Measurements from ENCODE around the gene NR2E3.
"Not testable (repeated sequence)": the region's sequence is repeated elsewhere in the genome, so short reads cannot be mapped to it uniquely, and the experiment has no call there.

The NR2E3 gene

GRCh38 chr15:71820127-71820526 is 9.8 kb downstream of the NR2E3 start:
- no peak for FAIRE-seq

- FAIRE-seq, result no peak
These were observed 11.3 kb downstream of the NR2E3 start for GRCh38 chr15:71821547-71822129.

GRCh38 chr15:71822890-71823630 is 12.7 kb downstream of the NR2E3 start:
- no peak for FAIRE-seq

GRCh38 chr15:71823801-71824200 is 13.4 kb downstream of the NR2E3 start:
- no peak for FAIRE-seq

- no peak for FAIRE-seq
These were observed 14.8 kb downstream of the NR2E3 start for GRCh38 chr15:71825021-71825730.

GRCh38 chr15:71826196-71826595 is 15.8 kb downstream of the NR2E3 start:
- no peak for FAIRE-seq

GRCh38 chr15:71830981-71831380 is 20.6 kb downstream of the NR2E3 start:
- no peak for FAIRE-seq

- no peak for FAIRE-seq
These were observed 31.2 kb downstream of the NR2E3 start for GRCh38 chr15:71841563-71841962.

- no peak for FAIRE-seq
These were observed 34.6 kb downstream of the NR2E3 start for GRCh38 chr15:71844916-71845315.

GRCh38 chr15:71853543-71853942 is 43.2 kb downstream of the NR2E3 start:
- no peak for FAIRE-seq

- not testable (repeated sequence) for FAIRE-seq
These were observed 47.9 kb downstream of the NR2E3 start for GRCh38 chr15:71858232-71858631.

All from G401.6 (cell line).